ENCODE data around the gene GP2.

GRCh38 chr16:20320592-20320991 is 6.7 kb downstream of the GP2 start:
- no peak for TF ChIP-seq YY1 (IDR thresholded peaks at IDR 0.05; ENCODE audit: insufficient read depth, insufficient read length)
- no peak for TF ChIP-seq SUZ12 (IDR thresholded peaks at IDR 0.05; ENCODE audit: extremely low read depth, insufficient read depth, insufficient read length)
- TF ChIP-seq ZNF274 (IDR thresholded peaks at IDR 0.05; ENCODE audit: low read depth, low read length): no peak
